HEK293T (cell line): ENCODE data around the gene PRSS56.

Experiments used
- CTCF ChIA-PET: fragments of 350-600 bp; formaldehyde crosslinking; extraction: SDS; loops from one replicate; lab custom pipeline; 2021; ENCODE audit warnings: antibody characterized with exemption, inconsistent platforms; lab: Yijun Ruan, JAX
- POLR2A ChIA-PET: fragments of 350-600 bp; formaldehyde crosslinking; extraction: SDS; loops from one replicate; lab custom pipeline; 2020; ENCODE audit warnings: antibody characterized with exemption, inconsistent platforms; lab: Yijun Ruan, JAX
- DNase-seq: peaks from one replicate; pipeline ENCODE4 v3.0.0; 2012; ENCODE audit warnings: mixed read lengths; ENCODE audit errors: extremely low spot score
- ARNT ChIP-seq: fragments of 450-650 bp; IDR thresholded peaks from 2 replicates; pipeline ENCODE4 v1.6.1; 2017; ENCODE audit warnings: mild to moderate bottlenecking
- BHLHE40 ChIP-seq: fragments of 450-650 bp; IDR thresholded peaks from 2 replicates; pipeline ENCODE4 v1.6.1; 2016; ENCODE audit warnings: mild to moderate bottlenecking, moderate library complexity, borderline replicate concordance
- CTBP1 ChIP-seq: fragments of 450-650 bp; IDR thresholded peaks from 2 replicates; pipeline ENCODE4 v1.6.1; 2016; ENCODE audit warnings: borderline replicate concordance
- ELF4 ChIP-seq: fragments of 450-650 bp; IDR thresholded peaks from 2 replicates; pipeline ENCODE4 v1.6.1; 2017; ENCODE audit warnings: antibody characterized with exemption
- FOXA1 ChIP-seq: fragments of 450-650 bp; IDR thresholded peaks from 2 replicates; pipeline ENCODE4 v1.6.1; 2016; ENCODE audit warnings: mild to moderate bottlenecking
- FOXK2 ChIP-seq: fragments of 450-650 bp; IDR thresholded peaks from 2 replicates; pipeline ENCODE4 v1.6.1; 2016; ENCODE audit warnings: mild to moderate bottlenecking
- FOXM1 ChIP-seq: fragments of 450-650 bp; IDR thresholded peaks from 2 replicates; pipeline ENCODE4 v1.6.1; 2017; ENCODE audit warnings: mild to moderate bottlenecking, borderline replicate concordance
- HDGF ChIP-seq: fragments of 450-650 bp; IDR thresholded peaks from 2 replicates; pipeline ENCODE4 v1.6.1; 2017; ENCODE audit warnings: antibody characterized with exemption, borderline replicate concordance
- L3MBTL2 ChIP-seq: fragments of 450-650 bp; conservative IDR thresholded peaks from 2 replicates; pipeline ENCODE4 v1.6.1; 2016; ENCODE audit warnings: mild to moderate bottlenecking
- LEF1 ChIP-seq: fragments of 450-650 bp; IDR thresholded peaks from 2 replicates; pipeline ENCODE4 v1.6.1; 2017; ENCODE audit warnings: mild to moderate bottlenecking, borderline replicate concordance
- NFRKB ChIP-seq: fragments of 450-650 bp; IDR thresholded peaks from 2 replicates; pipeline ENCODE4 v1.6.1; 2016; ENCODE audit warnings: mild to moderate bottlenecking, moderate library complexity
- PKNOX1 ChIP-seq: fragments of 450-650 bp; IDR thresholded peaks from 2 replicates; pipeline ENCODE4 v1.6.1; 2016
- SP1 ChIP-seq: fragments of 450-650 bp; IDR thresholded peaks from 2 replicates; pipeline ENCODE4 v1.6.1; 2017
- SUZ12 ChIP-seq: fragments of 450-650 bp; IDR thresholded peaks from 2 replicates; pipeline ENCODE4 v1.6.1; 2016; ENCODE audit warnings: mild to moderate bottlenecking
- TARDBP ChIP-seq: fragments of 450-650 bp; IDR thresholded peaks from 2 replicates; pipeline ENCODE4 v1.6.1; 2016
- ZNF384 ChIP-seq: fragments of 450-650 bp; IDR thresholded peaks from 2 replicates; pipeline ENCODE4 v1.6.1; 2016

The PRSS56 gene

GRCh38 chr2:232489516-232490220, 30.5 kb upstream of the PRSS56 start:
- CTCF ChIA-PET, result no interaction called here
- no peak for DNase-seq
- TF ChIP-seq SUZ12 (no peak), SP1 (no peak), ELF4 (no peak), PKNOX1 (no peak), FOXK2 (no peak), ZNF384 (no peak), L3MBTL2 (no peak), LEF1 (no peak), CTBP1 (no peak), HDGF (no peak)
- POLR2A ChIA-PET, result interaction anchor here (1.0 kb wide), 1 partner anchor 61 kb away, joined by 4 read pairs; the partner anchor contains the start of genes EIF4E2 and TIGD1

DNA sequence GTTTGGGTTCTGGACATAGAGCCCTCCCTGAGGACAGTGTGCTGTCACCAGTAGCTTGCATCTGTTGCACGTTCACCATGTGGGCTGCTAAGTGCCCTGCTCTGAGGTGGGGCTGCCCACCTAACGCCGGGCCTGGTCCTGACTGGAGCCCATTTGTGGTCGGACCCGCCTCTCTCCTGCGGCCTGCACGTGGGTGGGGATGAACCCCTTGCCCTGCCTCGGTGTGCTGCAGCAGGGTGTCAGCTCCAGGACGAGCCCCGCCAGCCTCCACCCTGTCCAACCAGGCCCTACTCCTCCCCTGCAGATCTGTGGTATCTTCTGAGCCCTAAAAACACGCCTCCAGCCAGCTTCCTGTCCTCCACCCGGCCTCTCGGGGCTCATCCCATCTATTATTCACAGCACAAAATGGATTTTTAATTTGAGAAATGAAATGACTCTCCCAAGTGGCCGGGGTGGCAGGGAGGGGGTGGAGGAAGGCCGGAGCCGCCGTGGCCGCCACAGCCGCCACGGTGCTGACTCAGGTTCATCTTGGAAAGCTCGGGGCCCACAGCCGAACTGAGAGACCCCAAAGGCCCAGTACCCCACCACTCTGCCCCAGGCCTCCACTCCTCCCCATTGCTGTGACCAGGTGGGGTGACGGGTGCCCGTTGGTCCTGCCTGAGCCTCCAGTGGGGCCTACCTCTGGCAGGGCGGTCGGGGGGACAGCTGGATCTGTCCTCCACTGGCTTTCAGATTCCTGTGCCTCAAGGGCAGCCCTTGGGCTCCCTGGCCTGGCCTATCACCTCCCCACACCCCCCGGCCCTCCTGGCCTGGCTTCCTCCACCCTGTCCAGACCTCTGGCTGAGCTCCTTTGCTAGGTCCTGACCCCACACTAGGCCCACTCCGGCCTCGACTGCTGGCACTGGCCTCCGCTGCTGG, 29.7 kb upstream of the PRSS56 start:
- TF ChIP-seq CTBP1, result no peak
- TF ChIP-seq NFRKB, result no peak
- no peak for TF ChIP-seq ZNF384
- no peak for TF ChIP-seq FOXA1
- no peak for TF ChIP-seq LEF1
- no peak for TF ChIP-seq TARDBP
- TF ChIP-seq HDGF, result no peak
- CTCF ChIA-PET, result no interaction called here
- no peak for DNase-seq
- POLR2A ChIA-PET, result interaction anchor here (1.0 kb wide), 1 partner anchor 60 kb away, joined by 4 read pairs; the partner anchor contains the start of genes EIF4E2 and TIGD1

DNA sequence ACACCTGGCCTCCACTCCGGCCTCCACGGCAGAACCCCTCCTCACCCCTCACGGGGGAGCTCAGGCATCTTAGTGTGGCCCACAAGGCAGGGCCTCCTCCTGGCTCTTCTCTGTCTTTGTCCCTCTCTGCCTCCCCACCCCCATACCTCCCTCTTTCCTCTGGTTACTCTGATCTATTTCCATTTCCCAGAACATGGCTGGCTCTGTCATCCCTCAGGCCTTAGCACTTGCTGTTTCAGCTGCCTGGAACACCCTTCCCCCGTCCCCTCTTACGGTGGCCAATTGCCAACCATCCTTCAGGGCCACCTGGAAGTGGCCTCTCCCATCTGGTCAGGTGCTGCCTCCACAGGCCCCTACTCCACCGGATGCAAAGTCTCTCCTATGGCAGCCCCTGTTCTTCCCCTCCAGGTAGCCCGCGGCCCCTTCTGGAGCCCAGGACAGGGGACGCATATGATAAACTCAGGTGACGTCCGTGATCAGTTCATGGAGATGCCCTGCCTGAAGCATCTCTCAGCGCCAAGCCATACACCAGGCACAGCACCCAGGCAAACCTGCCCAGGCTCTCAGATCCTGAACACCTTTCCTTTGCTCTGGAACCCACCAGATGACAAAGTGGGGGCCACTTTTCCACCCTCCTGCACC, 28.9 kb upstream of the PRSS56 start:
- ChIA-PET CTCF (no interaction called here), POLR2A (no interaction called here)
- TF ChIP-seq FOXA1 (no peak), SUZ12 (no peak), FOXK2 (no peak), TARDBP (no peak), ZNF384 (no peak), FOXM1 (no peak), ARNT (no peak), LEF1 (no peak), BHLHE40 (no peak), CTBP1 (no peak), L3MBTL2 (no peak), PKNOX1 (no peak), NFRKB (no peak), HDGF (no peak), SP1 (no peak), ELF4 (no peak)
- no peak for DNase-seq

GRCh38 chr2:232492236-232492848, 27.8 kb upstream of the PRSS56 start:
- POLR2A ChIA-PET, result no interaction called here
- DNase-seq, result no peak
- no peak for TF ChIP-seq BHLHE40
- no peak for TF ChIP-seq PKNOX1
- CTCF ChIA-PET, result no interaction called here

GRCh38 chr2:232492963-232493700, 27.1 kb upstream of the PRSS56 start:
- POLR2A ChIA-PET, result no interaction called here
- no peak for TF ChIP-seq SP1
- no peak for TF ChIP-seq NFRKB
- TF ChIP-seq PKNOX1, result no peak
- TF ChIP-seq LEF1, result no peak
- no peak for TF ChIP-seq SUZ12
- TF ChIP-seq FOXM1, result no peak
- no peak for TF ChIP-seq L3MBTL2
- TF ChIP-seq FOXA1, result no peak
- no peak for TF ChIP-seq FOXK2
- TF ChIP-seq CTBP1, result no peak
- no peak for TF ChIP-seq BHLHE40
- TF ChIP-seq ZNF384, result no peak
- DNase-seq, result no peak
- CTCF ChIA-PET, result no interaction called here
